HFF-Myc (cell line): ENCODE results near the gene CSNK1G1.
"Not testable (repeated sequence)": the region's sequence is repeated elsewhere in the genome, so short reads cannot be mapped to it uniquely, and the experiment has no call there.

ENCODE experiments used
- DNase-seq: peaks from one replicate; pipeline ENCODE4 v3.0.0-alpha.2; 2011; ENCODE audit warnings: low read depth; ENCODE audit errors: extremely low read depth
- H3K4me3 ChIP-seq: replicated peaks from 2 replicates; pipeline ENCODE4 v1.5.1; 2011; ENCODE audit warnings: low read depth, mild to moderate bottlenecking, control low read depth, low read length
- TF ChIP-seq, protein P1 (sequence below): IDR thresholded peaks from 2 replicates; pipeline ENCODE4 v1.5.1; 2012; ENCODE audit warnings: mild to moderate bottlenecking, low read depth, low read length, control low read depth; ENCODE audit errors: missing control alignments

The CSNK1G1 gene

DNA sequence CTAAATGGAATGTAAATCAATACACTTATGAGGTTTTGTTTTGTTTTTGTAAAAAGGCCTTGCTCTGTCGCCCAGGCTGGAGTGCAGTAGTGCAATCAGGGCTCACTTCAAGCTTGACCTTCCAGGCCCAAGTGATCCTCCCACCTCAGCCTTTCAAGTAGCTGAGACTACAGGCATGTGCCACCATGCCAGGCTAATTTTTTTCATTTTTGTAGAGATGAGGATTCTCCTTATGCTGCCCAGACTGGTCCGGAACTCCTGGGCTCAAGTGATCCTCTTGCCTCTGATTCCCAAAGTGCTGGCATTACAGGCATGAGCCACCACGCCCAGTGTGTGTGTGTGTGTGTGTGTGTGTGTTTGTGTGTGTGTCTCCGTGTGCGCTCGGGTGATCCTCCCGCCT is 30.3 kb upstream of the CSNK1G1 start:
- TF ChIP-seq, protein P1, sequence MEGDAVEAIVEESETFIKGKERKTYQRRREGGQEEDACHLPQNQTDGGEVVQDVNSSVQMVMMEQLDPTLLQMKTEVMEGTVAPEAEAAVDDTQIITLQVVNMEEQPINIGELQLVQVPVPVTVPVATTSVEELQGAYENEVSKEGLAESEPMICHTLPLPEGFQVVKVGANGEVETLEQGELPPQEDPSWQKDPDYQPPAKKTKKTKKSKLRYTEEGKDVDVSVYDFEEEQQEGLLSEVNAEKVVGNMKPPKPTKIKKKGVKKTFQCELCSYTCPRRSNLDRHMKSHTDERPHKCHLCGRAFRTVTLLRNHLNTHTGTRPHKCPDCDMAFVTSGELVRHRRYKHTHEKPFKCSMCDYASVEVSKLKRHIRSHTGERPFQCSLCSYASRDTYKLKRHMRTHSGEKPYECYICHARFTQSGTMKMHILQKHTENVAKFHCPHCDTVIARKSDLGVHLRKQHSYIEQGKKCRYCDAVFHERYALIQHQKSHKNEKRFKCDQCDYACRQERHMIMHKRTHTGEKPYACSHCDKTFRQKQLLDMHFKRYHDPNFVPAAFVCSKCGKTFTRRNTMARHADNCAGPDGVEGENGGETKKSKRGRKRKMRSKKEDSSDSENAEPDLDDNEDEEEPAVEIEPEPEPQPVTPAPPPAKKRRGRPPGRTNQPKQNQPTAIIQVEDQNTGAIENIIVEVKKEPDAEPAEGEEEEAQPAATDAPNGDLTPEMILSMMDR: no peak
- H3K4me3 ChIP-seq: no peak overlapping the region
- DNase-seq: no peak

DNA sequence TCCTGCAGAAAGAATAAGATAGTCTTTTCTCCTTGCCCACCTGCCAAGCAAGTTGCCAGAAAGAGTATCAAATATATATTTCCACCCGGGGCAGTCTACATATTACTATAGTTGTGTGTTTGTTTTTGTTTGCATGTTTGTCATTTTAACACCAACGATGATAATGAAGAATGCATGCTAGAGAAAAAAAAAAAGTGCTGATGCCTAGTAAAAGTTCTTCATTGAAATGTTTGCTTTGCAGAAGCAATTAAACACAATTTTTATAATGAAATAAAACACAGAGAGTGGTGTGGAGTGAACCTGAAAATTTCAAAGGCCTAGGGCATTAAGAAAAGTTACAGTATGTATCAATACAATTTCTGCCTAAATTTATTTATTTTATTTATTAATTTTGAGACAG is 27.8 kb upstream of the CSNK1G1 start:
- DNase-seq: no peak
- TF ChIP-seq, protein P1: no peak
- no peak overlapping the region for H3K4me3 ChIP-seq

DNA sequence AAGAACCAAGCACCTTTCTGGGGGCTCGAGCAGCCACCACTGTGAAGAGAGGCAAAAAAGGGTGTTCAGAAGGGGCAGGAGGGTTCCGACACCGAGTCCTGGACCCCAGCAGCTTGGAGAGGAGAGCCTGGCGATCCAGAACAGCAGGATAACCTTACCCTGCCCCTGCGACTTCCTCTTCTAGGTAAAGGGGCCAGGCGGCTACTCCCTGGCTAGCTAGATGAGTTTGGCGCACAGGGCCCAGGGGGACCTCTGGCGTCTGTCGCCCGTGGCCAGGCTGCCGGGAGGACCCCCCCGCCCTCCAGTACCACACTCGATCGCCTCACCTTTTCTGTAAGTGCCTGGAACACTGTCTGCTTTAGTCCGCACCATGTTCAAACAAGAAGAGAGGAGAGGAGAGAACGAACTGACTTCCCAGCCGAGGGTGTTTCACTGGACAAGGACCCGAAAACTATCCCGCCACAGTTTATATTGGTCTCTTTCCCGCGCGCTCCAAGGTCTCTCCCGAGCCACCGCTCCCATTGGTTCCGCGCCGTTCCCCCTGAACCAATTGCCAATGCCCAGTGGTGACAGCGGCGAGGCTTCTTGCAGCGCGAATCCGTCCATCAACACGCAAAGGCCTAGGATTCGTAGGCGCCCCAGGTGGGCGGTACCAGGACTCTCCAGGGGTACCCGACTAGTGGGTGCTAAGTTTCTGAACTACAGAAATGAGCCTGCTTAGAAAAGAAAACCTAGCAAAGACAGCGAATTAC is 25.2 kb upstream of the CSNK1G1 start, which contains the start of gene PCLAF:
Gene PCLAF (minus strand): TSS at position 442 of the 752 bp plus-strand sequence. CDS start 70 bp downstream, at position 372.
- DNase-seq: peak; percentile 90
- H3K4me3 ChIP-seq: peak within 1 kb of the TSS; percentile 75
- TF ChIP-seq, protein P1: no peak

DNA sequence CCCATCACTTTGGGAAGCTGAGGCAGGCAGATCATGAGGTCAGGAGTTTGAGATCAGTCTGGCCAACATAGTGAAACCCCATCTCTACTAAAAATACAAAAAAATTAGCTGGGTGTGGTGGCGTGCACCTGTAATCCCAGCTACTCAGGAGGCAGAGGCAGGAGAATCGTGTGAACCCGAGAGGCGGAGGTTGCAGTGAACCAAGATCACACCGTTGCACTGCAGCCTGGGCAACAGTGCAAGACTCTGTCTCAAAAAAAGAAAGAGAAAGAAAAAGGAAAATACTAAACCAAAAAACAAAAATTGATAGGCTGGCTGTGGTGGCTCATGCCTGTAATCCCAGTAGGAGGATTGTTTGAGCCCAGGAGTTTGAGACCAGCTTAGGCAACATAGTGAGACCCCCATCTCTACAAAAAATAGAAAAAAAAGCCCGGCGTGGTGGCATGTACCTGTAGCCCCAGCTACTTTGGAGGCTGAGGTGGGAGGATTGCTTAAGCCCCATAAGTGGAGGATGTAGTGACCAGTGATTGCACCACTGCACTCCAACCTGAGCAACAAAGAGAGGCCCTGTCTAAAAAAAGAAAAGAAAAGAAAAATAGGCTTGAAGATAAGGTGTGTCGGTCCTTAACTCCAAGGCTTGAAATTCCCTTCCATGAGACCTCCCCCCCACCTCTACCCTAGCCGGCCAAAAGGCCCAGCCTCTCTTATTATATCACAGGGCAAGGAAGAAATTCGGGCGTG is 24.3 kb upstream of the CSNK1G1 start:
- not testable (repeated sequence) for DNase-seq

DNA sequence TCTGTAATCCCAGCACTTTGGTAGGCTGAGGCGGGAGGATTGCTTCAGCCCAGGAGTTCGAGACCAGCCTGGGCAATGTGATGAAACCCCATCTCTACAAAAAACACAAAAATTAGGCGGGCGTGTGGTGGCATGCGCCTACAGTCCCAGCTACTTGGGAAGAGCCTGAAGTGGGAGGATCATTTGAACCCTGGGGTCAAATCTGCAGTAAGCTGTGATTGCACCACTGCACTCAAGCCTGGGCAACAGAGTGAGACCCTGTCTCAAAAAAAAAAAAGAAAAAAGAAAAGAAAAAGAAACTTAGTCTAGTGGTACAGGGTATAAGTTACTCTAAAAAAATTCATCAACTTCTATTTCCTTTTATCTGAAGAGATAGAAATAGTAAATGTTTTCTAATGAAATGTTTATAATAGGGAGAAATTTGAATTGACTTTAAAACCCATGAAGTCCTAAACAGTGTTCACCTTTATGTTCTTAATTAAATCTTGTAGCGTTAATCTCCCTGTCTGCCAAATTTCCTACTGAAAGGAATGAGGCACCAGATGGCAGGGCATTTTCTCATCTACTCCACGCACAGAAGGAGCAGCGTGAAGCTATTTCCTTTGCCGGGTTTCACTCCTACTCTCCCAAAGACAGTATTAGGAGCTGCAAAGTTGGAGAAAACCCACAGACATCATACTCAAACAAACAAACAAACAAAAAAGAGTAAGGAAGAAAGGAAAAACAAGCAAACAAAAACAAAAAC is 23.4 kb upstream of the CSNK1G1 start:
- DNase-seq: no peak
- peak overlapping the region; percentile 75 for H3K4me3 ChIP-seq

More for the DNA sequence above, 24.3 kb upstream of the CSNK1G1 start:
- H3K4me3 ChIP-seq: peak overlapping the region; percentile 75

DNA sequence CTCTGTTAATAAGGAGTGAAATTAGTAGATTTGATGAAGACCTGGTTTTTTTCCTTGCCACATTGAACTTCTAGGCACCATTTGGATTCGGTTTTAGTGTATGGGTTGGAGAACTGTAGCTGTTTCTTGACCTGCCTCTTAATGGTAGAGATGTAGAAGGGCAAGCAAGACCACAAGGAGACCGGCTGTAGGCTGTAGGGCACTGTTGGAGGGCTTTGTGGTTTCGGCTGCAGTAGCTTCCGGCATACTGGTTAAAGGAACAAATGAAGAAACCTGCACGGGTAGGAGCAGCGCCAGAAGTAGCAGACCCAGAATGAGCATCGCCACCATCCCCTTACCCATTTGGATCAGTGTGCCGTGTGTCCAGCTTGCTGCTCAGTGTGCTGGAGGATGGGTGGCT is 17.4 kb upstream of the CSNK1G1 start:
- no peak for DNase-seq
- H3K4me3 ChIP-seq: no peak overlapping the region
- TF ChIP-seq, protein P1: no peak

More for the DNA sequence above, 23.4 kb upstream of the CSNK1G1 start:
- TF ChIP-seq, protein P1: no peak

DNA sequence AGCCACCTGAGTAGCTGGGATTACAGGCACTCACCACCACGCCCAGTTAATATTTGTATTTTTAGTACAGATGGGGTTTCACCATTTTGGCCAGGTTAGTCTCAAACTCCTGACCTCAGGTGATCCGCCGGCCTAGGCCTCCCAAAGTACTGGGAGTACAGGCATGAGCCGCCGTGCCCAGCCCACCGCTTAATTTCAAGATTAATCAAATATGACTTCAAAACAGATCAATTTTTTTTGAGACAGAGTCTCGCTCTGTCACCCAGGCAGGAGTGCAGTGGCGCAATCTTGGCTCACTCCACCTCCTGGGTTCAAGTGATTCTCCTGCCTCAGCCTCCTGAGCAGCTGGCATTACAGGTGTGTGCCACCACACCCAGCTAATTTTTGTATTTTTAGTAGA is 15.4 kb upstream of the CSNK1G1 start:
- not testable (repeated sequence) for DNase-seq, H3K4me3 ChIP-seq
